Middle frontal gyrus (tissue), 1 donor: Measurements from ENCODE around the gene SMARCC2.
"Not testable (repeated sequence)": the region's sequence is repeated elsewhere in the genome, so short reads cannot be mapped to it uniquely, and the experiment has no call there.

ENCODE experiments used
- DNase-seq: peaks from one replicate; pipeline ENCODE4 v3.0.0-alpha.2; 2015; ENCODE audit warnings: low spot score; ENCODE audit errors: extremely low spot score

Gene SMARCC2

DNA sequence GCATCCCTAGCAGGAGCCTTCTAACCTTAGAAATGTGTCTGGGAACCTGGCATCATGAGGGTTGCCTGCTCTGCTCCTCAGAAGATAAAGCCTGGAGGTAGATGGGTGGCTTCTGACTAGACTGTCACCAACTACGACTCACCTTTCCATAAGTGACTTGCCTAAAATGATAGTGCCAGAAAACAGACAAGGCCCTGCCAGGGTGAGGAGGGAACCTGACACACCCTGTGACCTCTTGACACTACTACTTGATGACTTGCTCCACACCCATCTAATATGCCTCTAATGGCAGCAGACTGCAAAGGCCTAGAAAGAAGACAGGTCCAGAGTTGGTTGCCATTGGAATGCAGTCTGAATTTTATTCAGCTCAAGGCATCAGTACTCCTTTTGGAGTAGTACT, 23.1 kb upstream of the SMARCC2 start:
- no peak for DNase-seq

GRCh38 chr12:56208006-56208405, 18.7 kb upstream of the SMARCC2 start:
- no peak for DNase-seq

DNA sequence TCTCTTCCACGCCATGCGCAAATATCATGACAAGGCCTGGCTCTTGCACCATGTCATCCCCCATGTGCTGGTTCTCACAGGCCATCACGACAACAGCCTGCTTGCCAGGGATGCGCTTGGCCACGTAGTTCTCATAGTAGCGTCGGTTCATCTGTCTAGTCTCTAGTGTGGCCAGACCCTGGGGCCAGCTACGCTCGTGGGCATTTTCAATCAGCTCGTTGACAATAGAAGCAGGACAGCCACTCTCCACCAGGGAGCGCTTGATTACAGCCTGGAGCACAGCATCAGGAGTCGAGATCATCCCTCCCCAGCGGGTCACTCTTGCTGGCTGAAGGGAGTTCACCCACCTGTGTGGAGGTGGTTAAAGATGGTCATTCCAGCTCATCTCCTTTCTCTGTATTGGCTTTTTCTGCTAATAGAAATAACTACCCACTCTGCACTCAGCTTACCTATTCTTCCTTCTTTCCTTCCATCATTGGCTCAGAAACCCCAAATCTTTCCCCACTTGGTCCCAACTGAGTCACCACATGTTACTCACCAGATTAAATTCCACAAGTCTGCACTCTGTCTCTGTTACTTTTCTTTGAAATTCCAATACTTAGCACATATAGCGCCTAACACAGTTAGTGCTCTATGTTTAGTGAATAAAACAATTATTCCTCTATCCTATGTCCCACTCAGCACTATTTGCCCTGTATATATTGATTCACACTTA, 17.3 kb upstream of the SMARCC2 start:
- no peak for DNase-seq

DNA sequence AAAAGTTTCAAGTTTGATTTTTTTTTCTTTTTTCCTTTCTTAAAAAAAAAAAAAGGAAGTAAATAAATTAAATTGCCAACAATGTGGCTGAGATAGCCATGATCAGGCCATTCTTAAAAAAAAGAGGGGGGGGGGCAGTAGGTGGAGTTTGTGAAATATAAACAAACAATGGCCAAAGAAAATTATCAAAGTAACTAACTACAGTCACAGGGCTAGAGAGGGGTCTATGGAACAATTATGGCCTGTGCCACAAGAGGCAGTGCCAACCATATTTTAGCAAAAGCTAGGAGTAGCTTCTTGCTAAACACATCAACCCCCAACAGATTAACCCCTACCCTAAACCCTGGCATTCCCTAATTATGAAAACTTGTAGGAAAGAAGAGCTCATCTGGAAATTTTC, 16.2 kb upstream of the SMARCC2 start:
- no peak for DNase-seq

DNA sequence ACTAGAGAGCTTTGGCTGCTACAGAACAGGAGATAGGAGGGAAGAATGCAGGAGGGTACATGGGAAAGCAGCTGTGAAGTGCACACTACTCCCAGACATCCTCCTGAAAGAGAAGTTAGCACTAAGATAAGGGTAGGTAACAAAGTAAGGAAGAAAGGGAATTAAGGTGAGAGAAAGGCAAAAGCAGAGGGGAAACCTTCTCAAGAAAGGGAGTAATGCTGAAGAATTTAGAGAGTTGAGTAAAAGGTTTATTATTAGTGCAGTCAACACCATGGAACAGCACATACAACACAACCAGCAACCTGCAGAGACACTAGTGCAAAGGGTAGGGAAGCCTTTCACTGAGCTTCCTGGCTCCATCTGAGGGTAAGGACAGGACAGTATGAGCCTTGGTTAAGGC, 15.0 kb upstream of the SMARCC2 start:
- no peak for DNase-seq

DNA sequence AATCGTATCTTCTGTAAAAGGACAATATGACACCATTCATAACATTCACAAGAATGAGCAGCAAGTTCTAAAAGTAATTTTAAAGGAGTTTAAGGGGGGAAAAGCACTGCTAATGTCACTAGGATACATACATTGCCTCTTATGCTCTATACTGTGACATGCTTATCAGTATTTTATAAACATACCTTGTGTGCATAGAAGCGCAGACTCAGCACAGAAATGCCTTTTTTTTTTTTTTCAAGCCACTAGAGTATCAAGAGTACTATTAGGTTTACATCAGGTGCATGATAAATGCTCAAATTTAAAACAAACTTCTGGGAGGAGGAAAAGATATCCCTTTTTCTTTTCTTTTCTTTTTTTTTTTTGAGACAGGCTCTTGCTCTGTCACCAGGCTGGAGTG, 13.6 kb upstream of the SMARCC2 start:
- no peak for DNase-seq

DNA sequence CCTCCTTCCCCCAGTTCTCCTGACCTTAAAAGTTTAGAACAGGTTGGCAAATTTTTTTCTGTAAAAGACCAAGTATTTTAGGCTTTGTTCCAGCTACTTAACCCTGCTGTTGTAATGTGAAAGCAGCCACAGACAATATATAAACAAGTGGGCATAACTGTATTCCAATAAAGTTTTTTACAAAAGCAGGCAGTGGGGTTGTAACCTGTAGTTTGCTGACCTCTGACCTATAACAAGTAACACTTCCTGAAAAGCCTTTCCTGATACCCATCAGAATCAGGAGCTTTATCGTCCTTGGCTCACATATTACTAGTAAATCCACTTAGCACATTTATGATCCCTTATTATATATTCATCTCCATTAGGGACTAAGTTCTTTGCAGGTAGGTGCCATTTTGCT, 13.1 kb upstream of the SMARCC2 start:
- DNase-seq = no peak

DNA sequence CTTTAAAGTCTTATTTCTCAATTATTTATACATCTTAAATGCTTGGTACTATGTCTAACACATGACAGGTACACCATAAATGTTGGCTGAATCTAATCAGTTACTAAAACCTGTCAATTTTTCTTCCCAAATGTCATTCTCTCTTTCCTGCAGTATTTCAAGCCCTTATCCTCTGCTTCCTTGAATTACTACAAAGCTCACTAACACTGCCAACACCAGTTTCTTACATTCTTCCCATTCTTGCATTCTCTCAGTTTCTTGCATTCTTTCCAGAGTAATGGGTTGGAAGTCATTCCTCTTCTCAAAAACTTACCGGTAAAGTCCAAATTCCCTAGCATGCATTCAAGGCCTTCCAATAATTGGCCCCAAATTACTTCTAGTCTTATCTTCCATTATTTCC, 9.6 kb upstream of the SMARCC2 start:
- DNase-seq = no peak

DNA sequence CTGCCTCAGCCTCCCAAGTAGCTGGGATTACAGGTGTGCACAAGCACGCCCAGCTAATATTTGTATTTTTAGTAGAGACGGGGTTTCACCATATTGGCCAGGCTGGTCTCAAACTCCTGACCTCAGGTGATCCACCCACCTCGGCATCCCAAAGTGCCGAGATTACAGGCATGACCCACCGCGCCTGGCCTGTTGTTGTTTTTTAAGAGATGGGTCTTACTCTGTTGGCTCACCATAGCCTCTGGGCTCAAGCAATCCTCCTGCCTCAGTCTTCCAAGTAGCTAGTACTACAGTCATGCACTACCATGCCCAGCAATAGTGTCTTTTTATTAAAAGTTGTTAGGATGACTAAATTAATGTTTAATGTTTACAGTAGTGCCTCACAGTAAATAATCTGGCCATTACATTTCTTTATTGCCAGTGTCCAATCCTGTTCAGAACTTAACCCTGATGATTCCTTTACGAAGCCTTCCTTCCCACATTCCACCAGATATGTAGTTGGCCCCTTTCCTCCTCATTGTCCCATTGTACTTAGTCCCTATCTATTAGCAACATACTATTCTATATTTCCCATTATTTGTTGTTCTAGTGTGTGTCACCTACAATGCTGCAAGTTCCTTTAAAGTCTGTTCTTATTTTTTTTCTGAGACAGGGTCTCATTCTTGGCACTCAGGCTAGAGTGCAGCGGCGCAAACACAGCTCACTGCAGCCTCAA, 8.8 kb upstream of the SMARCC2 start:
- no peak for DNase-seq

- not testable (repeated sequence) for DNase-seq
These were observed 7.7 kb upstream of the SMARCC2 start for GRCh38 chr12:56196818-56197550.

- peak; percentile 53 for DNase-seq
These were observed 3.8 kb upstream of the SMARCC2 start for GRCh38 chr12:56193025-56193578.

- no peak for DNase-seq
These were observed 3.3 kb upstream of the SMARCC2 start for GRCh38 chr12:56192582-56192981.

DNA sequence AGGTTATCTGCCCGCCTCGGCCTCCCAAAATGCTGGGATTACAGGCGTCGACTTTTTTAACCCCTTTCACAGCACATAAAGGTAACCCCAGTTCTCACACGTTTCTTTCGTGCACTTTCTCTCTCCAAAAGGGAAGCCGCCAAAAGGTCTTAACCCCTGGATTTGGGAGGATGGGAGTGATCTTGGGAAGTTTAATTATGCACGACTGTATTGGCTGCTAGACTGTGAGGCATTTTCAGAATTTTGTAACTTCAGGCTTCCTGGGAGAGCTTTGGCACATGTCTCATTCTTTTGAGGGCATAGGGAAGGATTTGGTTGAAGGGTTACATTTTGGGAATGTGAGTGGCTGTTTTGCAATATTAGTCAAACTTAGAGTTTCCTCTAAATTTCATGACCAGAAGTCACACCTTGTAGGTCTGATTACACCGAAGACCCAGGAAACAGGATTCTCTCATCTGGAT, 1.4 kb upstream of the SMARCC2 start:
- DNase-seq = no peak

- peak; percentile 85 for DNase-seq
These were observed 823 bp upstream of the SMARCC2 start for GRCh38 chr12:56189918-56190694.

GRCh38 chr12:56188778-56189098, 545 bp downstream of the SMARCC2 start:
- DNase-seq = no peak

- no peak for DNase-seq
These were observed 1.0 kb downstream of the SMARCC2 start for GRCh38 chr12:56188131-56188777.

DNA sequence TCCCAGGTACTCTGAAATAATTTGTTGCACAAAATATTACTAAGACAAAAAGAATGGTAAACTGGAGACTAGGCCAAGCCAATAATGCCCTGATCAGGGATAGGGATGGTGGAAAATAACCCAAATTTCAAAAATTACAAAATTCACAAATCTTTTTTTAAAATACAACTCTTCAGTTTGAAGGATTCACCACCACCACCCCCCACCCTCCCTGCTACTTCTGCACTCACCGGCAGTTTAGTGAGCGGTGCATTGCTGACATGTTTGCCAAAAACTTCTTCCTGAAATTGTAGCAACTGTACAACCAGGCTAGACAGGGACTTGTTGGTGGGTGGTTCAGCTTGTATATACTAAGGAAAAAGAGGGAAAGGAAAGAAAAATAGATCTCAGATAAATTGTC, 2.3 kb downstream of the SMARCC2 start:
- DNase-seq = no peak

DNA sequence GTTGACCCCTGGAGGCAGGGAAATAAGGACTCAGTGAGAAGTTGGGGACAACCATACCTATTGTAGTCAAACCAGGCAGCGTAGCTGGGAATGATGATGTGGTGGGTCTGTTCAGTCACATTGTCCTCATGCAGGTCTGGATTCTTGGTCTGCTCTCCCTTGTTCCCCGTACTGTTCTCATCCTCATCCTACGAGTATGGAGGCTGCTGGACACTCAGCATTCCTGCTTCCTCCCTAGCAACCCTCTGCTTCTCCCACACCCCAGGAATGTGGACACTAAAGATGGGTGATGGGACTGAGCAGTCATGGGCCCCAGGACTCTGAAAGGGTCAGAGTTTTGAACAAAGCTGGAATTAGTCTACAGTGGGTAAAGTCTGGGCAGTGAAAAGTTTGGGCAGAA, 10.9 kb downstream of the SMARCC2 start:
- no peak for DNase-seq

DNA sequence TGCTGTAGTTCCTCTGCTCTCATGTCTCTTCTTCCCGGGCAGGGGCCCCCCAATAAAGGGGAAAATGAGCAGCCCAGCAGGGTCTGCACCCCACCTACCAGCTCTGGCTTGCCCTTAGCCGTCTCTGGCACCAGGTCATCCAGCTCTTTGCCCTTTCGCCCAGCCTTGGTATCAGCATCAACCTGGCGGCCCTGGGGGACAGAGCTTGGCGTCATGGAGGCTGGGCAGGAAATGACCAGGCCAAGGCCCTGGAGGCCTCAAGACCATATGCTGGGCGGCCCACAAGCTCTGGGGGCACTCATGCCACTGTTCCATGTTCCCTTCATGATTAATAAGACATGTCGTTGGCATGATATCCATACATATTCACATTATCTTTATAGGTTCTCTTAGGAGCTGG, 16.4 kb downstream of the SMARCC2 start:
- DNase-seq = no peak

GRCh38 chr12:56169229-56169759, 20.0 kb downstream of the SMARCC2 start:
- DNase-seq = no peak

DNA sequence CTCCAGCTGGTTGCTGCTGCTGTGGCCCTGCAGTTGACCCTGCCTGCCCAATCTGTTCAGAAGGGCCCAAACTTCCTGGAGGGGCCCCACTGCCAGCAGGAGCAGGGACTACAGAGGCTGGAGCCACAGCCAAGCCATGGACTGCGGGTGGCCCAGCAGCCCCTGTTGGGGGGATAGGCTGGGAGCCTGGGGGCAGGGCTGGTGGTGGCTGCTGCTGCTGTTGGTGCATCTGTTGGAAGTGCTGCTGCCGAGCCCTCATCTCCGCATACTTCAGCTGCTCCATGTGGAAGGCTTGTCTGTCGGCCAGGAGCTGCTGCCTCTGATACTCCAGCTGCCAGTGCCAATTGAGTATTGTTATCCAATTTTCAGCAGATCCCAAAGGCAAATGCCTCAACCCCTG, 23.9 kb downstream of the SMARCC2 start:
- no peak for DNase-seq
